ENCODE results near the gene ATP10B.

Gene ATP10B

GRCh38 chr5:160674901-160675300 lies 177.1 kb downstream of the ATP10B start:
- TF ChIP-seq, protein P1, sequence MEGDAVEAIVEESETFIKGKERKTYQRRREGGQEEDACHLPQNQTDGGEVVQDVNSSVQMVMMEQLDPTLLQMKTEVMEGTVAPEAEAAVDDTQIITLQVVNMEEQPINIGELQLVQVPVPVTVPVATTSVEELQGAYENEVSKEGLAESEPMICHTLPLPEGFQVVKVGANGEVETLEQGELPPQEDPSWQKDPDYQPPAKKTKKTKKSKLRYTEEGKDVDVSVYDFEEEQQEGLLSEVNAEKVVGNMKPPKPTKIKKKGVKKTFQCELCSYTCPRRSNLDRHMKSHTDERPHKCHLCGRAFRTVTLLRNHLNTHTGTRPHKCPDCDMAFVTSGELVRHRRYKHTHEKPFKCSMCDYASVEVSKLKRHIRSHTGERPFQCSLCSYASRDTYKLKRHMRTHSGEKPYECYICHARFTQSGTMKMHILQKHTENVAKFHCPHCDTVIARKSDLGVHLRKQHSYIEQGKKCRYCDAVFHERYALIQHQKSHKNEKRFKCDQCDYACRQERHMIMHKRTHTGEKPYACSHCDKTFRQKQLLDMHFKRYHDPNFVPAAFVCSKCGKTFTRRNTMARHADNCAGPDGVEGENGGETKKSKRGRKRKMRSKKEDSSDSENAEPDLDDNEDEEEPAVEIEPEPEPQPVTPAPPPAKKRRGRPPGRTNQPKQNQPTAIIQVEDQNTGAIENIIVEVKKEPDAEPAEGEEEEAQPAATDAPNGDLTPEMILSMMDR (conservative IDR thresholded peaks at IDR 0.05): no peak
- H3K27ac ChIP-seq: no peak overlapping the region

DNA sequence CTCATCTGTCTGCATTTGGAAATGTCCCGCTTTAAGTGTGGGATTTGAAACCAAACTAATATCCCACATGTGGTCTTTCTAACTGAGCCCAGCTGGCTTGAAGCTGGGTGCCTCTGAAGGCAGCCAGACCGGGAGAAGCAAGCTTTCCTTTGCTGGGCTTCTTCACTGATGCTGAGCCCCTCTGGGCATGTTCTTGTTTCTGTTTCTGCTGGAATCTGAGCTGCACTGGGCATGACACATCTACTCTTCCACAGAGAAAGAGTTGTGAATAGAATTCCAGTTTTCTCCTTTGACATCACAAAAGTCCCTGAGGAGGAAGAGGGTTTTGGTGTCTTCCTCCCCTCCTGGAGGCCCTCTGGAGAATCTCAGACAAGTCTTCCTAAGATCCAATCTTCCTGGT lies 179.5 kb downstream of the ATP10B start:
- H3K27ac ChIP-seq: no peak overlapping the region
- TF ChIP-seq, protein P1 (conservative IDR thresholded peaks at IDR 0.05): no peak

DNA sequence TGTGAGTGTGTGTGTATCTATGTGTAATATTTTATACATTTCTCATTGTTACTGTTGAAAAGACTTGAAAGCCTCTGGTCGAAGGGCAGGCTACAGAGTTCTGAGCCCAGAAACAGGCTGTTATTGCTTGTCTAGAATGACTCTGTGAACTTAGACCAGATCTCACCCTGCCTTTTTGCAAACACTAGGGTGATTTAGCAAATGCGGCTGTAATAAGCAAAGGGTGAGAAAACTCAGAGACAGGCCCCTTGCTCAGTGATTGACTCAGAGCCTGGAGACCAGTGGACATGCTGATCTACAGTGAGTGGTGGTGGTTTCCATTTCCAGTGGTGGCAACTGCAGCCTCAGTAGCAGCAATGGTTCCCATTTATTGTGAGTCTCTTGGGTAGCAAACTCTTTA lies 183.7 kb downstream of the ATP10B start:
- TF ChIP-seq, protein P1 (conservative IDR thresholded peaks at IDR 0.05): no peak
- no peak overlapping the region for H3K27ac ChIP-seq

GRCh38 chr5:160667160-160667559 lies 184.9 kb downstream of the ATP10B start:
- TF ChIP-seq, protein P1 (conservative IDR thresholded peaks at IDR 0.05): no peak
- no peak overlapping the region for H3K27ac ChIP-seq

DNA sequence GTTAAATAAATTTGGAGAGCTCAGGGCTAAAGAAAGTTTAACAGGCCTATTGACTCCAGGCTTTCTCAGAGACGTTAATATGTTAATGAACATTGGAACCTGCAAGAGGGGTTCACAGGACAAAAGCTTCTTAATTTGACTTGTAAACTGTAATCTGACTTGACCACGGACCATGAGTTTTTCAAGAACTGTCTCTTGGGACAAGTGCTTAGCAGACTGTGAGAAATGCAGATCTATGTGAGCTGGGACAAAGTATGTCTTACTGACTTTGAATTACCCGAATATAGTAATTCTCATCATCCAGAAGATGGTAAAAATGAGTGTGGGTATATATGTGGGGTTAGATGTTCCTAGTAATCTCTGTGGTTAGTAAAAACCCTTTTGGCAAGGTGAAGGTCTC lies 186.6 kb downstream of the ATP10B start:
- TF ChIP-seq, protein P1 (conservative IDR thresholded peaks at IDR 0.05): no peak
- H3K27ac ChIP-seq: no peak overlapping the region

DNA sequence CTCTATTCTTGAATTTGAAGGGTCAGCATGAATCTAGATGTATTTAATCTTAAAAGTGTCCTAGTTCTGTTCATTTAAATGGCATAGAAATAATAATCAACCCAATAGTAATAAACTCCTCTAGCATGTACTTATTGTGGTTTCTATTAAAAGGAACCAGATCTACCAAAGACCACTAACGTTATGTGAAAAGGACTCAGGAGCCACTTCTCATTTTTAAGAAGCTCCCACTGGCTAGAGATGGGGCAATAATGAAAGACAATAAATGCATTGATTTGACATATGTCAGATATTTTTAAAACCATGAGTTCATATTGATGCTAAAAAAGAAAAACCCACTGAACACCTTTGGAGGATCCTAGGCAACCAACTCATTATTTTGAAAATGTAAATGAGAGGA lies 191.9 kb downstream of the ATP10B start:
- no peak overlapping the region for H3K27ac ChIP-seq
- TF ChIP-seq, protein P1 (conservative IDR thresholded peaks at IDR 0.05): no peak

GRCh38 chr5:160657622-160658458 lies 194.2 kb downstream of the ATP10B start:
- TF ChIP-seq, protein P1 (conservative IDR thresholded peaks at IDR 0.05): no peak
- H3K27ac ChIP-seq: no peak overlapping the region

All from VCaP (cell line).